Stimulated activated CD4-positive, alpha-beta T cell treated with anti-CD3 and anti-CD28 coated beads, Interleukin-4, amount 100 ng/mL, for 24 hours (primary cell): Measurements from ENCODE around the gene EXOC6.

Experiments
- DNase-seq: peaks from one replicate; pipeline ENCODE4 v3.0.0-alpha.2; 2020

EXOC6 gene, protein sequence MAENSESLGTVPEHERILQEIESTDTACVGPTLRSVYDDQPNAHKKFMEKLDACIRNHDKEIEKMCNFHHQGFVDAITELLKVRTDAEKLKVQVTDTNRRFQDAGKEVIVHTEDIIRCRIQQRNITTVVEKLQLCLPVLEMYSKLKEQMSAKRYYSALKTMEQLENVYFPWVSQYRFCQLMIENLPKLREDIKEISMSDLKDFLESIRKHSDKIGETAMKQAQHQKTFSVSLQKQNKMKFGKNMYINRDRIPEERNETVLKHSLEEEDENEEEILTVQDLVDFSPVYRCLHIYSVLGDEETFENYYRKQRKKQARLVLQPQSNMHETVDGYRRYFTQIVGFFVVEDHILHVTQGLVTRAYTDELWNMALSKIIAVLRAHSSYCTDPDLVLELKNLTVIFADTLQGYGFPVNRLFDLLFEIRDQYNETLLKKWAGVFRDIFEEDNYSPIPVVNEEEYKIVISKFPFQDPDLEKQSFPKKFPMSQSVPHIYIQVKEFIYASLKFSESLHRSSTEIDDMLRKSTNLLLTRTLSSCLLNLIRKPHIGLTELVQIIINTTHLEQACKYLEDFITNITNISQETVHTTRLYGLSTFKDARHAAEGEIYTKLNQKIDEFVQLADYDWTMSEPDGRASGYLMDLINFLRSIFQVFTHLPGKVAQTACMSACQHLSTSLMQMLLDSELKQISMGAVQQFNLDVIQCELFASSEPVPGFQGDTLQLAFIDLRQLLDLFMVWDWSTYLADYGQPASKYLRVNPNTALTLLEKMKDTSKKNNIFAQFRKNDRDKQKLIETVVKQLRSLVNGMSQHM

GRCh38 chr10:92848441-92849233 lies at the start of gene EXOC6:
EXOC6 (plus strand) TSS chr10:92848520; CDS start chr10:92848534, 14 bp downstream.
- peak; percentile 84 for DNase-seq

DNA sequence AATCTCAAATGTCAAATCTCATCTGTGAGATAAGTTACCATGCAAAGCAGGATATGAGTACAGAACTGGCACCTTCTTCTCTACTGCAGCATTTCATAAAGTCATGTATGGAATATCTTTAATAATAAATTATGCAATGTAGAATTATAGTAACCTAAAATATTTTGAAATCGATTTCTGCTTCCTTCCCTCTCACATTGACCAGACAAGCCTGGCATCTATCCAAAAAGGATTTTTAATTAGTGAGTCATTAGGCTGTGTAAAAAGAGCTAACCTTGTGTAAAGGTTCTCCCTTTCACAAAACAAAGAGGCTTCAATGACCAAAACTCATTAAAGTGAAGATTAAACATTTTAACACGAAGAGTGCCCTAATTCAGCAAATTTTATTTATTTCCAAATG lies 48.8 kb upstream of the EXOC6 start:
- no peak for DNase-seq

GRCh38 chr10:92800134-92800733 lies 48.1 kb upstream of the EXOC6 start:
- no peak for DNase-seq

- DNase-seq = no peak
Observed at GRCh38 chr10:92801978-92802872, 46.1 kb upstream of the EXOC6 start.

DNA sequence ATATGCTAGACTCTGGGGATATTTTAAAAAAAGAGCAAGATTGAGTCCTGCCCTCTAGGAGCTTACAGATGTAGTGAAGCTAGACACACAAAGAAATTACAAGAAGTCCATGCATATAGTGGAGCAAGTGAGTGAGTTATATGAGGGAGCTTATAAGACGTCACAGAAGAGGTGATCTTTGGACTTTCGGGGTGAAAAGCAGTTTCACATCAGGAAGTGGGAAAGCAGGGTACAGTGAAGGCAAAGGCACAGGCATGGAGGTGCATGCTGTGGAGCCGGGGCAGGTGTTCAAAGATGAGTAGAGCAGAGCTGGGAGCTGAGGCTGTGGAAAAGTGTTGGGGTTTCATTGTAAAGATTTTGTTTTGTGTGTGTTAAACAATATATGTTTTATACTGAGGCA lies 38.5 kb upstream of the EXOC6 start:
- DNase-seq = no peak

DNA sequence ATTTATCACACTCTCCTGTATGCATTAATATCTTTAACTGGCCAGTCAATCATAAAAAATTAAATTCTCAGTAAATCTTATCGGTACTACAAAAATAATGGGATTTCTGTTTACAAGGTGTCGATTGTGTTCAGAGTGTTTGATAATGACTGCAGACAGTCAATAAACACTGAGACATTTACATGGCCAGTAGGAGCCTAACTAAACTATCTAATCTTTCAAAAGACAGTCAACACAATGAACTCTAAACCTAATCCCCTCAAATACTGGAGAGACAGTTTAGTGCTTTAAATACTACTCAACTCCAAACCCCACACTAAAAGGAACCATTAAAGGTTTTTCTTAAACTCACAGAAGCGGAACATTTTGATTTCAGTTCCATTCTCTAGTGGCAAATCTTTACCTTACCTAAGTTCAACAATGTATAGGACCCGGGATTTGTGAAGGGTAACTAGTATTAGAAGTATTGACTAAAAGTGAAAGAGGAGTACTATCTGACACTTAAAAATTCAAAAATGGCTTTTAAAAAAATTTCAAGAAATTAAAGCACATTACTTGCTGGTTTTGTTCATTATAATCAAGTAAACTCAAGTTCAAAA lies 37.3 kb upstream of the EXOC6 start:
- DNase-seq = no peak

- DNase-seq = no peak
Observed at GRCh38 chr10:92811986-92812385, 36.3 kb upstream of the EXOC6 start.

DNA sequence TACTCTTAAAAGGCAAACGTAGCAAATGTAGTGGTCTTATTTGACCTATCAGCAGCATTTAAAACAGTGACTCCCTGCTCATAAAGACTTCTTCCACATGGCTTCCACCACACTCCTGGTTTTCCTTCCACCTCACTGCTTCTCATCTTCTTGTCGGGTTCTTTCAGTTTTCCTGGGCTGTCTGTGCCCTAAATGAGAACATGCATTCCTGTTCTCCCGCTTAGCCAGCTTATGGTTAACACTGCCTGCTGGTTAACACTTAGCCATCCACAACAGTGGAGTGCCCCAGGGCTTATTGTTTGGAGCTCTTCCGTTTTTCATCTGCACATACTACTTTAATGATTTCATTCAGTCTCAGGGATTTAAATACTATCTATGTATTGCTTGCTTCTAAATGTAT lies 34.3 kb upstream of the EXOC6 start:
- DNase-seq = no peak

GRCh38 chr10:92814790-92815189 lies 33.5 kb upstream of the EXOC6 start:
- no peak for DNase-seq

DNA sequence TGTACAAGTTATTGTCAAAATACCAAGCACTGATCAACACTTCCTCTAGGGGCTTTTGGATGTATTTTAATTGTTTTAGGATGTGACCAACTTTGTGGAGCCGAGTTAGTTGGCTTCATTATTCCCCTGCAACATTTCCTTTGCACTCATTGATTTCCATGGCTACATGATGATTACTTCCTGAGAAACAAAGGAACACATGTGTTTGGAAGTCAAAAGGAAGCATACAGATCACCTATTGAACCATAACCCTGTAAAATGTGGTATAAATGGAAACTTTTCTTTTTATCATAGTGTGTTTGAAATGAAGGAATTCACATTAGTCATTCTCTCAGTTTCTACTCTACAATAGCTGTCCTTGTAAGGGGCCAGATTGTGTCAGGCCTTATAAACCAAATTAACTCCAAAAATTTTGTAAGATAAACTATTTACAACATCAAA lies 32.2 kb upstream of the EXOC6 start:
- no peak for DNase-seq

GRCh38 chr10:92822060-92822634 lies 26.2 kb upstream of the EXOC6 start:
- DNase-seq = no peak

GRCh38 chr10:92822964-92823363 lies 25.4 kb upstream of the EXOC6 start:
- no peak for DNase-seq

DNA sequence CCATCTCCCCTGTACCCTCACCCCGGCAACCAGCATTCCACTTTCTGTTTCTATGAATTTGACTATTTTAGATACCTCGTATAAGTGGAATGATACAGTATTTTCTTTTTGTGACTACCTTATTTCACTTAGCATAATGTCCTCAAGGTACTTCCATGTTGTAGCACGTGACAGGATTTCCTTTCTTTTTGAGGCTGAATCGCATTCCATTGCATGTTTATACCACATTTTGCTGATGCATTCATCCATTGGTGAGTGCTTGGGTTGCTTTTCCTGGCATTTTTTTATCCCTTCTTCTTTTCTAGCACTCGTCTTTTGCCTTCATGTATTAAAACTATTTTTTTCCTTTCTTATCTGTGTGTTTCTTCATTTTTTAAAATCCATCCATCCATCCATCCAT lies 22.3 kb upstream of the EXOC6 start:
- no peak for DNase-seq

DNA sequence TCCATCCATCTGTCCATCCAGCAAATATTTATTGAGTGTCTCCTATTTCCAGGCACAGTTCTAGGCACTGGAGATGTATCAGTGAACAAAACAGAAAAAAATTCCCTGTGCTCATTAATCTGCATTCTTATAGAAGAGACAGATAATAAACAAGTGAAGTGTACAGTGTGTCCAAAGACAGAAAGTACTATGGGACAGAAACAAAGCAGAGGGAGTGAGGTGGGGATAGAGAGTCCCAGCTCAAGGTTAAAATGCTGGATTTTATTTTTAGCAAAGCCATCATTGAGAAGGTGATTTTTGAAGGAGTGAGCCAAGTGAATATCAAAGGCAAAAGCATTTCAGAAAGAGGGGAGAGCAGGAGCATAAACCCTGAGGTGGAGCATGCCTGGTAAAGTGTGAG lies 21.8 kb upstream of the EXOC6 start:
- no peak for DNase-seq

- no peak for DNase-seq
Observed at GRCh38 chr10:92829042-92829785, 19.1 kb upstream of the EXOC6 start.

- DNase-seq = no peak
Observed at GRCh38 chr10:92829786-92830377, 18.4 kb upstream of the EXOC6 start.

GRCh38 chr10:92830478-92831389 lies 17.6 kb upstream of the EXOC6 start:
- peak; percentile 28 for DNase-seq

GRCh38 chr10:92832121-92832520 lies 16.2 kb upstream of the EXOC6 start:
- no peak for DNase-seq
